HepG2 (cell line): ENCODE measurements around the gene MVP. TPM values are rescaled to one million over a fixed set of nuclear protein-coding genes. Genes with fewer than 3 reads are reported as not detected.

Experiments used
- HMGA1 ChIP-seq: sonication (generic); formaldehyde crosslinking; conservative IDR thresholded peaks from 2 replicates; pipeline ENCODE4 v1.4.0; 2020; ENCODE audit warnings: missing genetic modification reagents
- MAFF ChIP-seq: IDR thresholded peaks from 2 replicates; pipeline ENCODE4 v1.6.1; 2011; ENCODE audit warnings: low read depth, low read length, improper control_type of control experiment
- SATB2 ChIP-seq: sonication (generic); formaldehyde crosslinking; IDR thresholded peaks from 2 replicates; pipeline ENCODE4 v1.5.0; 2020; ENCODE audit warnings: missing genetic modification reagents
- THAP8 ChIP-seq: sonication (generic); formaldehyde crosslinking; IDR thresholded peaks from 2 replicates; pipeline ENCODE4 v1.5.1; 2020; ENCODE audit warnings: missing genetic modification reagents, mild to moderate bottlenecking, borderline replicate concordance
- TOPORS ChIP-seq: sonication (generic); formaldehyde crosslinking; IDR thresholded peaks from 2 replicates; pipeline ENCODE4 v1.8.0; 2023; ENCODE audit warnings: mild to moderate bottlenecking, missing genetic modification reagents
- ZBTB4 ChIP-seq: sonication (generic); formaldehyde crosslinking; IDR thresholded peaks from 2 replicates; pipeline ENCODE4 v1.4.0; 2020; ENCODE audit warnings: missing genetic modification reagents, mild to moderate bottlenecking, borderline replicate concordance
- ZBTB49 ChIP-seq: sonication (generic); formaldehyde crosslinking; IDR thresholded peaks from 2 replicates; pipeline ENCODE4 v1.4.0; 2020; ENCODE audit warnings: missing genetic modification reagents, borderline replicate concordance
- ZBTB7B ChIP-seq: sonication (generic); formaldehyde crosslinking; IDR thresholded peaks from 2 replicates; pipeline ENCODE4 v1.4.0; 2020; ENCODE audit warnings: missing genetic modification reagents
- ZNF280B ChIP-seq: sonication (generic); formaldehyde crosslinking; IDR thresholded peaks from 2 replicates; pipeline ENCODE4 v1.5.0; 2020; ENCODE audit warnings: missing genetic modification reagents, mild to moderate bottlenecking, borderline replicate concordance
- ZNF281 ChIP-seq: sonication (generic); formaldehyde crosslinking; IDR thresholded peaks from 2 replicates; pipeline ENCODE4 v1.4.0; 2020; ENCODE audit warnings: missing genetic modification reagents, borderline replicate concordance
- ZNF362 ChIP-seq: sonication (generic); formaldehyde crosslinking; IDR thresholded peaks from 2 replicates; pipeline ENCODE4 v1.4.0; 2020; ENCODE audit warnings: missing genetic modification reagents, mild to moderate bottlenecking, borderline replicate concordance
- ZNF383 ChIP-seq: sonication (generic); formaldehyde crosslinking; IDR thresholded peaks from 2 replicates; pipeline ENCODE4 v1.4.0; 2020; ENCODE audit warnings: missing genetic modification reagents, mild to moderate bottlenecking, borderline replicate concordance
- ZNF704 ChIP-seq: sonication (generic); formaldehyde crosslinking; IDR thresholded peaks from 2 replicates; pipeline ENCODE4 v1.8.1; 2023; ENCODE audit warnings: mild to moderate bottlenecking, inconsistent platforms, moderate library complexity, missing genetic modification reagents, borderline replicate concordance
- ZSCAN9 ChIP-seq: IDR thresholded peaks from 2 replicates; pipeline ENCODE4 v1.6.1; 2016; ENCODE audit warnings: borderline replicate concordance
- polyA plus RNA-seq, 8 experiments: library from polyadenylated mRNA; depleted of rRNA in 3 of 8; stranded (reverse) in 7 of 8; unstranded in 1 of 8; fragments of >200 nt; fragmentation: Illumina TruSeq in 4 of 8; extraction: Trizol in 4 of 8; gene quantifications; 2 replicates each; pipeline versions ENCODE4 v1.2.1 to v1.2.3, GENCODE V29; 2011 to 2016; ENCODE audit warnings: low read depth in 4 of 8, missing spikeins in 1 of 8, mixed read lengths in 1 of 8; ENCODE audit not compliant: insufficient read depth in 1 of 8
- total RNA-seq, 5 experiments: library from RNA; depleted of rRNA; stranded (reverse); fragments of >200 nt; fragmentation: Illumina TruSeq; extraction: Trizol; gene quantifications; 2 replicates each; pipeline ENCODE4 v1.2.3, GENCODE V29; 2016; ENCODE audit warnings: low read depth in 1 of 5

MVP gene
- total and polyA plus RNA-seq, 2 of the 13 experiments (the other 11 are each of a cell fraction or from before 2014, with no cell fraction given) = 22.9 to 43.5 TPM

GRCh38 chr16:29784901-29785500 is 35.3 kb upstream of the MVP start (continued):
- TF ChIP-seq ZBTB4 (CRISPR knock-in tag) (peak; percentile 92; the same call in 1 of the 2 replicates), ZBTB7B (CRISPR knock-in tag) (0 out of 2 replicates have a peak, but pooled peaks have one; percentile 33), ZBTB49 (CRISPR knock-in tag) (peak; percentile 43; the same call in 1 of the 2 replicates), ZNF383 (CRISPR knock-in tag) (no peak), ZNF281 (CRISPR knock-in tag) (0 out of 2 replicates have a peak, but pooled peaks have one; percentile 47), TOPORS (CRISPR knock-in tag) (0 out of 2 replicates have a peak, but pooled peaks have one; percentile 17), ZNF704 (CRISPR knock-in tag) (no peak), HMGA1 (CRISPR knock-in tag) (no peak), ZNF362 (peak; percentile 46; the same call in 1 of the 2 replicates), THAP8 (CRISPR knock-in tag) (no peak), SATB2 (no peak), MAFF (no peak), ZSCAN9 (CRISPR knock-in tag) (no peak), ZNF280B (CRISPR knock-in tag) (peak; percentile 76; the same call in 1 of the 2 replicates)
